ENCODE measurements around the gene TRPM4.

DNA sequence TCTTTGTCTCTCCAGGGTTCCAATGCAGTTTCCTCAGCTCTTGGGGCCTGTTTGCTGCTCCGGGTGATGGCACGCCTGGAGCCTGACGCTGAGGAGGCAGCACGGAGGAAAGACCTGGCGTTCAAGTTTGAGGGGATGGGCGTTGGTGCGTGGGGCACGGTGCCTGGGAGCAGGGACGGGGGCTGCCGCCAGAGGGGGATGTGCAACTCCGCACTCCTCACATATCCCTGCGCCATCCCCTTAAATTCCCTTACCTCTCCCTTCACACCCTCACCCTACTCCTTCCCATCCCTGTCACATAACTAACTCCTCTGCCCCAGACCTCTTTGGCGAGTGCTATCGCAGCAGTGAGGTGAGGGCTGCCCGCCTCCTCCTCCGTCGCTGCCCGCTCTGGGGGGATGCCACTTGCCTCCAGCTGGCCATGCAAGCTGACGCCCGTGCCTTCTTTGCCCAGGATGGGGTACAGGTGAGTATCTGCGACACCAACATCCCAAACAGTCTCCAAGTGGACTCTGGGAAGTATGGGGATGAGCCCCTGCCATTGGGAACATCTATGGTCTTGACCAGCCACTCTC is 31.1 kb downstream of the TRPM4 start:
- TF ChIP-seq, protein P1, sequence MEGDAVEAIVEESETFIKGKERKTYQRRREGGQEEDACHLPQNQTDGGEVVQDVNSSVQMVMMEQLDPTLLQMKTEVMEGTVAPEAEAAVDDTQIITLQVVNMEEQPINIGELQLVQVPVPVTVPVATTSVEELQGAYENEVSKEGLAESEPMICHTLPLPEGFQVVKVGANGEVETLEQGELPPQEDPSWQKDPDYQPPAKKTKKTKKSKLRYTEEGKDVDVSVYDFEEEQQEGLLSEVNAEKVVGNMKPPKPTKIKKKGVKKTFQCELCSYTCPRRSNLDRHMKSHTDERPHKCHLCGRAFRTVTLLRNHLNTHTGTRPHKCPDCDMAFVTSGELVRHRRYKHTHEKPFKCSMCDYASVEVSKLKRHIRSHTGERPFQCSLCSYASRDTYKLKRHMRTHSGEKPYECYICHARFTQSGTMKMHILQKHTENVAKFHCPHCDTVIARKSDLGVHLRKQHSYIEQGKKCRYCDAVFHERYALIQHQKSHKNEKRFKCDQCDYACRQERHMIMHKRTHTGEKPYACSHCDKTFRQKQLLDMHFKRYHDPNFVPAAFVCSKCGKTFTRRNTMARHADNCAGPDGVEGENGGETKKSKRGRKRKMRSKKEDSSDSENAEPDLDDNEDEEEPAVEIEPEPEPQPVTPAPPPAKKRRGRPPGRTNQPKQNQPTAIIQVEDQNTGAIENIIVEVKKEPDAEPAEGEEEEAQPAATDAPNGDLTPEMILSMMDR (IDR thresholded peaks at IDR 0.05; ENCODE audit: insufficient read depth, low read length, poor library complexity, severe bottlenecking), result no peak
- no peak for TF ChIP-seq EZH2phosphoT487 (conservative IDR thresholded peaks at IDR 0.05; ENCODE audit: low read length)

Measured in SU-DHL-6 (cell line).